Duodenal mucosa (tissue), 2 donors: ENCODE measurements around the gene RAE1.
"Not testable (repeated sequence)": the region's sequence is repeated elsewhere in the genome, so short reads cannot be mapped to it uniquely, and the experiment has no call there.

ENCODE experiments used
- H3K27ac ChIP-seq: one replicate; pipeline ENCODE4 v1.7.0; 2013; ENCODE audit warnings: low read depth, low read length
- H3K27me3 ChIP-seq, 2 donors: one replicate each; pipeline ENCODE4 v1.7.0; 2013; ENCODE audit warnings: low read length in 2 of 2, control low read depth in 1 of 2; ENCODE audit not compliant: insufficient read depth in 2 of 2, control insufficient read depth in 1 of 2
- H3K36me3 ChIP-seq, 2 donors: one replicate each; pipeline ENCODE4 v1.7.0; 2013; ENCODE audit warnings: low read length in 2 of 2, control low read depth in 1 of 2; ENCODE audit not compliant: insufficient read depth in 2 of 2, control insufficient read depth in 1 of 2
- H3K4me1 ChIP-seq, 2 donors: one replicate each; pipeline ENCODE4 v1.7.0; 2013; ENCODE audit warnings: low read length in 2 of 2, control low read depth in 1 of 2; ENCODE audit not compliant: insufficient read depth in 2 of 2, control insufficient read depth in 1 of 2
- H3K4me3 ChIP-seq, 2 donors: one replicate each; pipeline ENCODE4 v1.7.0; 2013; ENCODE audit warnings: low read length in 2 of 2, low read depth in 1 of 2
- H3K9ac ChIP-seq, 2 donors: one replicate each; pipeline ENCODE4 v1.7.0; 2013; ENCODE audit warnings: low read length in 2 of 2, low read depth in 1 of 2
- H3K9me3 ChIP-seq, 2 donors: one replicate each; pipeline ENCODE4 v1.7.0; 2013; ENCODE audit warnings: low read length in 2 of 2, control low read depth in 1 of 2; ENCODE audit not compliant: control insufficient read depth in 1 of 2

Gene RAE1

GRCh38 chr20:57347393-57347792 is 3.7 kb upstream of the RAE1 start:
- H3K9ac ChIP-seq = no peak overlapping the region
- H3K4me3 ChIP-seq = no peak overlapping the region
- no peaks in the 10 kb centered on the region for H3K36me3 ChIP-seq
- H3K27me3 ChIP-seq = no peaks in the 10 kb centered on the region
- no peaks in the 10 kb centered on the region for H3K9me3 ChIP-seq
- peaks cover 6 to 9% of the 10 kb centered on the region in 2 donors for H3K4me1 ChIP-seq
- no peak overlapping the region for H3K27ac ChIP-seq

- H3K4me3 ChIP-seq, H3K36me3 ChIP-seq, H3K27me3 ChIP-seq, H3K9me3 ChIP-seq, H3K9ac ChIP-seq, H3K27ac ChIP-seq: not testable (repeated sequence)
- peaks cover 12 to 16% of the 10 kb centered on the region in 2 donors for H3K4me1 ChIP-seq
These were observed 2.7 kb upstream of the RAE1 start for GRCh38 chr20:57348200-57348921.

GRCh38 chr20:57348922-57349574 is 2.0 kb upstream of the RAE1 start:
- H3K36me3 ChIP-seq = peaks cover 10 to 11% of the 10 kb centered on the region in 2 donors
- H3K4me1 ChIP-seq = peaks cover 12 to 16% of the 10 kb centered on the region in 2 donors
- H3K4me3 ChIP-seq, H3K27ac ChIP-seq, H3K9me3 ChIP-seq, H3K9ac ChIP-seq, H3K27me3 ChIP-seq: not testable (repeated sequence)

- Histone ChIP-seq H3K27me3 (no peaks in the 10 kb centered on the region), H3K4me3 (no peak overlapping the region), H3K36me3 (peaks cover 20 to 22% of the 10 kb centered on the region in 2 donors), H3K27ac (no peak overlapping the region), H3K9ac (no peak overlapping the region), H3K9me3 (no peaks in the 10 kb centered on the region), H3K4me1 (peaks cover 12 to 16% of the 10 kb centered on the region in 2 donors)
These were observed 859 bp upstream of the RAE1 start for GRCh38 chr20:57350081-57350710.

GRCh38 chr20:57350726-57351041 is 371 bp upstream of the RAE1 start:
- Histone ChIP-seq H3K4me3 (peak overlapping the region; percentile 98 to 99), H3K4me1 (peaks cover 12 to 16% of the 10 kb centered on the region in 2 donors), H3K36me3 (peaks cover 20 to 27% of the 10 kb centered on the region in 2 donors), H3K27ac (peak overlapping the region; percentile 71)
- H3K9me3 ChIP-seq, H3K9ac ChIP-seq, H3K27me3 ChIP-seq: not testable (repeated sequence)

- H3K9ac ChIP-seq = peak overlapping the region in 1 of 2 donors; percentile 84
- peak overlapping the region; percentile 98 to 99 for H3K4me3 ChIP-seq
These were observed 1.2 kb downstream of the RAE1 start for GRCh38 chr20:57352305-57352704.

GRCh38 chr20:57353351-57353750 is 2.3 kb downstream of the RAE1 start:
- peaks cover 20 to 34% of the 10 kb centered on the region in 2 donors for H3K36me3 ChIP-seq
- no peaks in the 10 kb centered on the region for H3K27me3 ChIP-seq
- H3K9ac ChIP-seq = no peak overlapping the region
- H3K27ac ChIP-seq = no peak overlapping the region
- no peaks in the 10 kb centered on the region for H3K9me3 ChIP-seq
- H3K4me3 ChIP-seq = no peak overlapping the region
- H3K4me1 ChIP-seq = peaks cover 12 to 16% of the 10 kb centered on the region in 2 donors

More at GRCh38 chr20:57352305-57352704, 1.2 kb downstream of the RAE1 start:
- no peaks in the 10 kb centered on the region for H3K27me3 ChIP-seq
- H3K4me1 ChIP-seq = peaks cover 12 to 16% of the 10 kb centered on the region in 2 donors
- H3K36me3 ChIP-seq = peaks cover 20 to 34% of the 10 kb centered on the region in 2 donors
- no peaks in the 10 kb centered on the region for H3K9me3 ChIP-seq
- no peak overlapping the region for H3K27ac ChIP-seq

- no peaks in the 10 kb centered on the region for H3K4me1 ChIP-seq
- no peak overlapping the region for H3K27ac ChIP-seq
- no peaks in the 10 kb centered on the region for H3K9me3 ChIP-seq
- H3K36me3 ChIP-seq = peaks cover 18 to 39% of the 10 kb centered on the region in 2 donors
- H3K27me3 ChIP-seq = no peaks in the 10 kb centered on the region
- H3K9ac ChIP-seq = no peak overlapping the region
- H3K4me3 ChIP-seq = no peak overlapping the region
These were observed 10.5 kb downstream of the RAE1 start for GRCh38 chr20:57361517-57361916.

- Histone ChIP-seq H3K9ac (no peak overlapping the region), H3K9me3 (no peaks in the 10 kb centered on the region), H3K4me1 (no peaks in the 10 kb centered on the region), H3K27ac (no peak overlapping the region), H3K36me3 (peaks cover 32 to 67% of the 10 kb centered on the region in 2 donors), H3K4me3 (no peak overlapping the region), H3K27me3 (no peaks in the 10 kb centered on the region)
These were observed 13.4 kb downstream of the RAE1 start for GRCh38 chr20:57364451-57364850.

- peaks cover 56 to 95% of the 10 kb centered on the region in 2 donors for H3K36me3 ChIP-seq
- H3K4me1 ChIP-seq = no peaks in the 10 kb centered on the region
These were observed 18.5 kb downstream of the RAE1 start for GRCh38 chr20:57369596-57369995.

More at GRCh38 chr20:57369596-57369995, 18.5 kb downstream of the RAE1 start:
- Histone ChIP-seq H3K9ac (no peak overlapping the region), H3K27me3 (no peaks in the 10 kb centered on the region), H3K4me3 (no peak overlapping the region), H3K9me3 (no peaks in the 10 kb centered on the region), H3K27ac (no peak overlapping the region)
